Ecto neural progenitor cell (in vitro differentiated cells): ENCODE data around the gene GRID2.
"Not testable (repeated sequence)": the region's sequence is repeated elsewhere in the genome, so short reads cannot be mapped to it uniquely, and the experiment has no call there.

Source experiments
- DNase-seq: peaks from one replicate; pipeline ENCODE4 v3.0.0-alpha.2; 2018; ENCODE audit warnings: low spot score

The GRID2 gene

DNA sequence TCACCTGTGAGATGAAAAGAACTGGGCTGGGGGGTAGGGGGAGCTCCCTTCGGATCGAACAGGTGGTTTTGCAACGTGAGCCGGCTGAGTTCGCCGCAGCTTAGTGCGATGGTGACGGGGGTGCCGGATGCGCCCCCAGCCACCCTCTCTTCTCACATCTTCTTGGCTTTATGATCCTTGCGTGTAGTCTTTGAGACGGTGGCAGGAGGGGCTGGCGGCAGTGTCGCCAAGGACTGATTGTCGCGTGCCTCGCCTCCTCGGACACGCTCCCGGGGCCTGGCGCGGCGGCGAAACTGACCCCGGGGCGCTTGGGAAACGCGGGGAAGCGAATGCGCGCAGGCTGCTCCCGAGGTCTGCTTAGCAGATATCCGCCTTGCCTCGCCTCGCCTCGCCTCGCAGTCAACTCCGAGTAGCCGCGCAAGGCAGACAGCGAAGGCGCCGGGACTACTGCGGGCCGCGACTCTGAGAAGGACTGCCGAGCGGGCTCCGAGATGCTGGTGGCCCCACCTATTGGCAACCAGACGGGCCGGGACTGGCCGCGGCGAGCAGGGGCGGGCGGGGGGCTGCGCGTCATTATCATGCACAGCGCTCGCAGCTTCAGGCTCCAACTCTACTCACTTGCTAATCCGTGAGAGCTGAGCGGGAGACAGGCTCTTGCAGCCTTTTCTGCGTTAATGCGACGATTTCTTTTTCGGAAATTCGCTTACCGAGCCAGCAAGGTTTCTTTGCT is 1.5 kb downstream of the GRID2 start:
- DNase-seq, result peak; percentile 94

DNA sequence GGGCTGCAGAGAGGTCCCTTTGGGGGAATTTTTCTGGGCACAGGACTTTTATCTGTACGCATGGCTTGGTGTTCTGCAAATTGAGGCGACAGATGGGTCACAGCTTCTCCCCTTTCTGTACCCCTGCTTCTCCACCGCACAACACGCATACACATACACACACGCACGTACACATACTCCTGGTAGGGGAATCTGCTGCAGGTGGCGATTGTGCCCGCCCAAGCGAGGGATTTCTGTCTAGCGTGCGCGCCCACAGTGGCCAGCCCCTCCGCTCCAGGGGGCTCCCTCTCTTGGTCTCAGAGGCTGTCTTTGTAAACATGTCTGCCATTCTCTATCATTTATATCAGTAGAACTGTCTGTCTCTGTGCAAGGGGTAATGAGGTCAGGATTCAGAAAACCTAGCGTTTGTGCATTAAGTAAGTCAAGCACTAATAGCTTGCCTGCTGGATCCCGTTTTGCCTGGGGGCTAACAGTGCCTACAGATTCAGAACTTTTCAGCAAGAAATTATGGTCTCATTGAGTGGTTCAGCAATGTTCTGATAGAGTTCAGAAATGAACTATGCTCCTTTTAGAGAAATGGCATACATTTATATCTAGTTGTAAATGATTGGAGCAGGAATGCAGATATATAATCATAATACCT is 2.2 kb downstream of the GRID2 start:
- DNase-seq, result peak; percentile 63

DNA sequence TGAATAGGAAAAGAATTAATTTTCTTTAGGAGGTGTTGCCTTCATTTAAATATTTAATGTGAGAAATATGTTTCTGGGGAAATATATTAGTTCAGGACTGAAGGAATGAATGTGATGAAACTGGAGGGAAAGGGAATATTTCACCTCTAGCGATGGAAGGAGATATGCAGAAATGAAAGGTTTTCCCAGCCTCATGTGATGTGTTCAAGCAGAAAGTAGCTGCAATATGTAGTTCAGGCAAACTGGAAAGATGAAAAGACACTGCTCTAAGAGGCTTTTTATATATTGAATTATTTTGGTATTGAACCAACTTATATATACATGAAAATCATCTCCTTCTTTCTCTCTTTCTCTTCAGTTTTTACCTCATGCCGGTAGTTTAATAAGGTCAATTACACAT is 3.4 kb downstream of the GRID2 start:
- no peak for DNase-seq

DNA sequence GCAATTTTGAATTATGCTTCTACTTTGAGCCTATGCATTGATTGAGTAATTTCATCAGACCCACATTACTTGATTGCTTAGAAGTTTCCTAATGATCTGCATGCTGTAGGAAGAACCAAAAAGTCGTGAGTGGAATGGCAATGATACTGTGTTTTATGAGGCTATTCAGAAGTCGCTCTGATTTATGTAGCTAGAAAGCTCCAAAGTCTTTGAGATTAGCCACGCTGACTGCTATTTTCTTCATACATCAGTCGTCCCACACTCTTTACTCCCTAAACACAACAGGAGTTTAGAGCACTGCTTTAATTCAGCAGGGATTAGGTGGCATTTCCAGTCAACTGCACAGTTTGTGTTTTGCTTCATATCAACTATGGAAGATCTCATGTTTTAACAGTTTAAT is 4.1 kb downstream of the GRID2 start:
- DNase-seq, result no peak

DNA sequence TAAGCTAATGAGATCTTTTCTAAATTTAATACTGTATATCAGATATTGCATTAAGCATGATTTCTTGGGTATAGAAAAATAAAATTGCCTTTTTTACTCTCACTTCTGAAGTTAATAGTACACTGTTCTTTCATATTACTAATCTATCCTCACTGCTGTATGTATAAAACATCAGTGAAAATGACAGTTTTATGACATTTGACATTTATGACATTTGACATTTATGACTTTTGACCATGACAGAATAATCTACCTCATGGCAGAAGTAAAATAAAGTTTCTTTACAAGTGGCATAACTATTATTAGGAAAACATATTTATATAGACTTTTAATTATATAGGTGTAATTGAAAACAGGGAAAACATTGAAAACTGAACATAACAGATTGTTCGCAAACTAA is 13.3 kb downstream of the GRID2 start:
- DNase-seq, result no peak

DNA sequence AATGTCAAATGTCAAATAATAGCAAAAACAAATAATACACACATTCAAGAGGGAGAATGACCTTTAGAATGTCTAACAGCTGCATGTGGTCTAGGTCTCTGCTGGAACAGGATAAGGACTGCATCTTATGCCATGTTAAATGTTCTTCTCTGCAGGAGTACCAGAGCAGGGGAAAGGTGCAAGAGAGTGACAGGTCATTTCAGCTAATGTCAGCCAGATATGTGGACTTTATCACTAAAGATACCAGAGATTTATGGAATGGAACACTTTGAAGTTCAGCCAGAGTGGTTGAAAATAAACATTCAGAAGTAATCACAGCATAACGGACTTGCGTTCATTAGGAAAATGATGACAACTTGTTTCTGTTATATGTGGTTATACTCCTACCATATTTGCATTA is 24.3 kb downstream of the GRID2 start:
- no peak for DNase-seq

DNA sequence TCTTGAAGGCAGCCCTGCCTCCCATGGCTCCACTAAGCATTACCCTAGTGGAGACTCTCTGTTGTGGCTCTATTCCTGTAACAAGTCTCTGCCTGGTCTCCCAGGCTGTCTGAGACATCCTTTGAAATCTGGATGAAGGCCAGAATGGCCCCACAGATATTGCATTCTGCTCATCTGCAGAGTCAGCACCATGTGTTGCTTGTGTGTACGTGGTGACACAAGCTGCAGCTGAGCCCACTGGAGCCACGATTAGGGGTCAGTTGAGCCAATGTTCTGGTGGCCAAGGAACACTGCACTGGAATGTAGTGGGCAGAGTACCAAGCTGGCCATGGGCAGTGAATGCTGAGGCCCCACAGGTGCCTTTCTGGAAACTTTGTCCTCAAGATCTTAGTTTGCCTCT is 29.2 kb downstream of the GRID2 start:
- DNase-seq, result no peak

DNA sequence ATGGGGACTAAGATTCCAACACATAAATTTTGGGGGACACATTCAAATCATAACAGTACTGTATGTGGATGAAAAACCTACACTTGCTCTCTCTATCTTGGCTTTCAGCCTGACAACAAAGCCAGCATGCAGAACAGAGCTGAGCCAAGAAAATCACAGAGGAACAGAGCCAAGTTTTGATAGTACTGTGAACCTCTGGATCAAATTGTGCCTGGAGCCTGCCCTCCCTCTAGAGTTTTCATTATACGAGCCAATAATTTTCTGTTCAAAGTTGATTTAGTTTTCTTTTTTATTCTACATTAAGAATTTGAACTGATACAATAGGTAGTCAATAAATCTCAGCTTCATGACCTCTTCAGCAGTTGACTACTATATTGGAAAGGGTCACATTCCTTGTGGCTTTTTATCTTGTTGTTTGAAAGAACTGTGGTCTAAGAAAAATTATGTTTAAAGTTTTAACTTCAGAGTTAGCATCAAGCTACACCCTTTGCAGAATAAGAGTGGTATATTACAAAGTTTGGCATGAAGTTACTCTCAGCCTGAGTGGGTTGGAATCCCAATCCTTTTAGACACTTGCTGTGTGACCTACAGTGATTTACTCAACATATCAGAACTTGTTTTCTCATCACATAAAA is 31.1 kb downstream of the GRID2 start:
- no peak for DNase-seq

DNA sequence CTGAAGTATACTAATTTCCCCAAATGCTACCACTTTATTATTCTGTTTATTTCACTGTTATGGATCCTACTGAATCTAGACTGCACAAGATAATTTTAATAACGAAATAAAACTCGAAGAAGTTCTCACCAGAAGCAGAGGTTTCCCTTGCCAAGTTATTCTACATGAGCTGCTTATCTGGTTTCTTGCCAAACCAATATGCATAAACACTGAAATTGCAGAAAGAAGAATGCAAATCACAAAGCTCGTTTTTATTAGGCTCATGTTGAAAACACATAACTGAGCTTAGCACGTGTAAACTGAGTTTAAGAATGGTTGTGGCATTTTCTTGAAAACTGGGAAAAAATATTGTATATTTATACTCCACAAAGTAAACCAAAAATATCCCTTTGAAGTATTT is 35.9 kb downstream of the GRID2 start:
- no peak for DNase-seq

DNA sequence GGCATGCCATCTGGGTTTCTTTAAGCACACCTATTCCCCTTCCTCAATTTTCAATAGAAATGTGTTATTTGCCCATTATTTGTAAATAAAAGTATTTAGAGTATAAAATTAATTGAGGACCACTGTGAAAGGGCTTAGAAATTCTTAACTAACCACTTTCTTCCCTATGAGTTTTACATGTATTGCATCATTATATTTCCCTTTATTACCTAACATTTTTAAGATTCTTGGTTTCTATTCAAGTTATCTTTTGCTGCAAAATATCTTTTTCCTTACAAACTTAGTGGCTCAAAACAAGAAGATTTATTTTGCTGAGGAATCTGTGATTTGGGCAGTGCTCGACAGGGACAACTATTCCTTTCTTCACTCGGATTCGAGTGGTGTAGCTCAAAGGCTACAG is 40.5 kb downstream of the GRID2 start:
- DNase-seq, result no peak

DNA sequence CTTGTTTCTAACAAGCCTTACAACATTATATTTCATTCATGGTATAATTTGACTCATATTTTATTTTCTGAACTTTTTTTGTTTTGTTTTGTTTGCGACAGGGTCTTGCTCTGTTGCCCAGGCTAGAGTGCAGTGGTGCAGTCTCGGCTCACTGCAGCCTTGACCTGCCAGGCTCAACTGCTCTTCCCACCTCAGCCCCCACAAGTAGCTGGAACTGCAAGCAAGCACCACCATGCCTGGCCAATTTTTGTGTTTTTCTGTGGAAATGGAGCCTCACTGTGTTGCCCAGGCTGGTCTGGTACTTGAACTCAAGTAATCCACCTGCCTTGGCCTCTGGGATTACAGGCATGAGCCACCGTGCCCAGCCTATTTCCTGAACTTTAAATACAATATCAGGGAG is 42.5 kb downstream of the GRID2 start:
- no peak for DNase-seq

DNA sequence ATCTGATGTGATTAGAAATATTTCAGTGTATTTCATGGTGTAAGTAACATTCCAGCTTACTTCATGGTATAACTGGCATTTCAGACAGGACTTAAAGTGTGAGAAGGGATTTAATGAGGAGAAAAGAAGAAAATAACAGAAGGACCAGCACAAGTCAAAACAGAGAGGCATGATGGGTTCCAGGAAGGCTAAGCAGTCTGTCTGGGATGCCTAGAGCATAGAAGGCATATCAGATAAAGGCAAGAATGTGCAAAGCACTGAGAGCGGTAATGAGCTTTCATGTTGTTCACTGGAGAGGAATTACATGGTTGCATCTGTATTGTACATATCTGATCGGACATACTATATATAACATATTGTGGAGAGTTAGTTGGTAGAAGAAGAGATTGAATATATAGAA is 54.2 kb downstream of the GRID2 start:
- DNase-seq, result no peak

DNA sequence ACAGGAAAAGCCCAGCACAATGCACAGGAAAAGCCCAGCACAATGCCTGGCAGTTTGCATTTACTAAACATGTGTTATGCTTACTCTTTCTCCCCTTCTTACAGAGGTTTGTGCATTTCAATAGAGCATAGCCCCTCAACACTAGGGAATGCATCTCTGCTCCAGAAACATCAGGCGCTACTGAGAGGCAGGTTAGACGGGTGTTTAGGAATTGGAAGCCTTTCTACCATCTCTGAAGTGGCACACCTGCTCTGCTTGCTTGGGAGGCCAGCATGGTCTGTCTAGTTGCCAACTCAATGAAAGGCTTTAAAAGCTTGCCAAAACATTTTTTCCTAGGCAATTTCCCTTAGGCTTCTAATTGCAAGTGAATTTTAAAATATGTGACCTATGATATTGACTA is 55.7 kb downstream of the GRID2 start:
- DNase-seq, result no peak

DNA sequence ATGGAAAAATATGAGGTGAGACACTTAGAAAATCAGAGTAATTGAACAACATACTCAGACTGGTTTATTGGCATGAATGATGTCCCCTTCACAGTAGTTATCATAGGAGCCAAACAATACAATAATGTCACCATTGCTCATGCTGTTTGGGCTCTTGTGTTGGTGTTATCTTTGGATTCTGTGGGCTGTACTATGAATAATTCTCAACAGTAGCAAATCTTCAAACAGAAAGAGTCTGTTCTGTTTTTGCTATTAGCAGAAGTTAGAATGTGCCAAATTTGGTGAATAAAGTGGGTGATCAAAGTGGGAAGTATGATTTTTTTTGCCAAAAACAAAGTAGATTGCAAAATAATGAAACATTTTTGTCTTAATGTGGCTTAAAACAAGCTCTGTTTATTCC is 58.3 kb downstream of the GRID2 start:
- no peak for DNase-seq

DNA sequence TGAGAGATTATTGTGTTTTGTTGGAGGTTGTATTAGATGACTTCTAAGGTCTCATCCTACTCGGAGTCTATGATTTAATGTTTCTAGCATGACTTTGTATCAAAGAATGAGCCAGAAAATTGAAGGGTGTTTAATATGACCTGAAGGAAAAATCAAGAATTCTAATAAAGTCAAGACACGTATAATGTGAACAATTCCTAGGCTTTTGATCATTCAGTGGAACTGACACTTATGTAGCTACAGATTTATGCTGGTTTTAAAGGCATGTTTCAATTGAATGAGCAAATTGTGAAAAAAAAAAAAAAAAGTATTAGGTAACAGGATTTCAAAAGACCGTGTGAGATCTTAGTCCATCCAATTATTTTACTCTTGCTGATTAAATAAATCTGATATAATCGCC is 64.9 kb downstream of the GRID2 start:
- no peak for DNase-seq

DNA sequence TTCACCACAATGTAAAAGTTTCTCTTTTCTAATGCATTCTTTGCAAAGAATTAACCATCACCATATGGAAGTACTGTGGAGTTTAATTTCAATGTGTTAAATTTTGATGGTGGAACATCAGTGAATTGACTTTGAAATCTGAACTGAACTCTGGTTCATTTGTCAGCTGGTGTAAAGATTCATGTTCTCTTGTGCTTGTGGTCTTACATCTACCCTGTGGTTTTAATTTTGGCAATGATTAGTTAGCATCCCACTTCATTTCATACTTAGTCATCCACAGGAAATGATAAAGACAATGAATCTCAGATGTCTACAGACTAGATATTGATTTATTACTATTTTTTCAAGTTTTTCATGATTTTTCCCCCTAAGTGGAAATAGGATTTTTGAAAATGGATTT is 77.8 kb downstream of the GRID2 start:
- no peak for DNase-seq

DNA sequence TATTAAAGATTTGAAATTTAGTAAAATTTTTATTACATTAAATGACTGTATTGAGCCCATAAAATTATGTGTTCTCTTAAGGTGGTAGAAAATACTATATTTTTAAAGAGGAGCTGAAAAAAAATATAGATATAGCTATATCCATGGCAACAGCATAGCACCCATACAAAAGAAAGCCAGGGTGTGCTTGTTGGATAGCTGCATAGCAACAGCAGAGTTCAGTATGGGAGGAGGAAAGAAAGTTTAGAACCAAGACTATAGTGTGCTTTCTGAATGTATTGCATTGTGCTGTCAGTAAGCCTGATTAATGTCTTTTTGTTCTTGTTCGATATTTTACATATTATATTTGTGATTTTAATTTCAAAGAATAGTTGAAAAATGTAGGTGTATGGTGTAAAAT is 78.4 kb downstream of the GRID2 start:
- DNase-seq, result no peak

DNA sequence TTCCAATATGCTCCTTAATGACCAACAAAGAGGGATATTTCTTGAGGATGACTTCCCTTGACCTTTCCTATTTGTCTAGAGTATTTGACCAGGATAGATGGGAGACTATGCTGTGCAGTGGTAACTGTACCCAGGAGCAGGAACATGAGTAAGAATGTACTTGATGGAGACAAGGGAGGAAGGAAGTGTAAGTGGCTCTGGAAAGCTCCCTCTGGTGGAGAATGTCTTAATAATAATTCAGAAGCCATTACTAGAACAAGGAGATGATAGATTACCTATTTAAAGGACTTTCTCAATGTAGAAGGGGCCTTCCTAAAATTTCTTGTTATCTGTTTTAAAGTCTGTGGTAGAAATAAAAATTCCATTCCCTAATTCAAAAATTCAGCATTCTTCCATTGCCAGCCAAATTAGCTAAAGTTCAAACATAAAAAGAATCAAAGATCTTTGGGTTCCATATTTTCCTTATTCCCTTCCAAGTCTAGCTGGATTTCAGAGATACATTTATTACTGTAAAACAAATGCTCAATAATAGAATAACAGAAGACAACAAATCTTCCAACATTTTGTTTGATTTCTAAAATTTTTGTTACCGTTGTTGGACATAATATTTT is 83.8 kb downstream of the GRID2 start:
- DNase-seq, result no peak

DNA sequence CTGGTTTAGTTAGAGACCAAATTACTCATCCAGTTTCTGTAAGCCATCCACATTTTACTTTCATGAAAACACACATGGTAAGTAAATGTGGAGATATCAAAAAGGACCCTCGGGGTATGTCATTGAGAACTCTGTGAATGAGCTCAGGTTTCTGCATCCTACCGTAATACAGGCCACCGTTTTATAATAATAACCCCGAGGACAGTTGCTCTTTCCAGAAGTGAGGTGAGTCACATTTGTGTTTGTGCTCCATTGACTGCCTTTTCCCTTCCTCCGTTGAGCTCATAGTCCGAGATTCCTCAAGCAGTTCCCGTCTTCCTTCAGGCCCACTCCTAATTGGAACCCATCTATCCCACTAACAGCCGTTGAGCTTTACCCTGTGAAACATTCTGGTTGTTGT is 95.3 kb downstream of the GRID2 start:
- no peak for DNase-seq

DNA sequence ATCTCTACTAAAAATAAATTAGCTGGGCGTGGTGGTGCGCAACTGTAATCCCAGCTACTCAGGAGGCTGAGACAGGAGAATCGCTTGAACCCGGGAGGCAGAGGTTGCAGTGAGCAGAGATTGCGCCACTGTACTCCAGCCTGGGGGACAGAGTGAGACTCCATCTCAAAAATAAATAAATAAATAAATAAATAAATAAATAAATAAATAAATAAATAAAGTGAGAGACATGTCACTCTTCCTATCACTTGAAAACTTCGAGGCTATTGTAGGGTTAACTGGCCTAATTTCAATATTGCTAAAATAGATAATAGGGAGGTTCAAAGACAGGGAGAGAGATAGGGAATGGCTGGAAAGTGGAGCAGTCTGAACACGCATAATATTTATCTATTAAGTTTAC is 99.8 kb downstream of the GRID2 start:
- not testable (repeated sequence) for DNase-seq

DNA sequence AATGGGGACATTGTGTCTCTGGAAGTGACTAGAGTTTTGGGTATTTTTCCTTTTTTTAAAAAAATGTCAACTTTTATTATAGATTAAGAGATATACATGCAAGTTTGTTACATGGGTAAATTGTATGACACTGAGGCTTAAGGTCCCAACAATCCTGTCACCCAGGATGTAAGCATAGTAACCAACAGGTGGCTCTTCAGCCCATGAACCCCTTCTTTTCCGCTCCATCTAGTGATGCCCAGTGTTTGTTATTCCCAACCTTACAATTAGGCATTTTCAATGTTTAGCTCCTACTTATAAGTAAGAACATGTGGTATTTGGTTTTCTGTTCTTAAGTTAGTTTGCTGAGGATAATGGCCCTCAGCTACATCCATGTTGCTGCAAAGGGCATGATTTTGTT is 102.7 kb downstream of the GRID2 start:
- DNase-seq, result no peak

DNA sequence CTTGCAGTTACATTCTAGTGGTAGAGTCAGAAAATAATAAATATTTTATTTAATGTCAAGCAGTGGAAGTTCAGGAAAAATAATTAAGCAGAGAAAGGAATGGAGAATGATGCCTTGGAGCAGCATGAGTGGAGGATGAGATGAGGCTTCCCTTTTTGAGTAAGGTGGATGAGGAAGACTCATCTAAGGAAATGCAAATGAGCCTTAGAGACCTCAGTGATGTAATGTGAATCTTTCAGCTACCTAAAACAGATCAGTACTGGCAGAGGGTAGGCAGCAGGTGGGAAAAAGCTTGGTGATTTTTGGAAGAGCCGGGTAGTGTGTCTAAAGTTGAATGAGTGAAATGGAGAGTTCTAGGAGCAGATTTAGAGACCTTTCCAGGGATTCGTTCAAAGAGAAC is 118.2 kb downstream of the GRID2 start:
- no peak for DNase-seq

DNA sequence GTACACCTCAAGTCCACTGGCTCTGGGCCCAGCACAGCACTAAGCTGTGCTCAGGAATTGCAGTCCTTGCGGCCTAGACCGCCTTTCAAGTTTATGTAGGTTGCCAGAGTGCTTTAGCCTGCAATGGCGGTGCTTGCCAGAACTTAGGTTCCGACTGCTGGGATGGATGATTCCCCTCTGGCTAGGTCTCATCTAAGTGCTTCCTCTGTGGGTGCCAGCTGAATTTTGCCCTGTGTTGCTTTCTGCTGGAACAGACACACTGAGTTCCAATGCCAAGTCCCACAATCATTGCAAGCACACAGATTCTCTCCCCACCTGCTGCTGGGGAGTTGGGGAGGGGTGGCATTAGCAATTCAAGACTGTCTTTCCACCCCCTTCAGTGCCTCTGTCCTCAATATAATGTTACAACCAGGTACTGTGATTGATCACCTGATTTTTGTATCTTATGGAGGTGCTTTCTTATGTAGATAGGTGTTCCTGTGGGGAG is 129.5 kb downstream of the GRID2 start:
- no peak for DNase-seq
